ENCODE data around the gene CENPI.

CENPI gene

DNA sequence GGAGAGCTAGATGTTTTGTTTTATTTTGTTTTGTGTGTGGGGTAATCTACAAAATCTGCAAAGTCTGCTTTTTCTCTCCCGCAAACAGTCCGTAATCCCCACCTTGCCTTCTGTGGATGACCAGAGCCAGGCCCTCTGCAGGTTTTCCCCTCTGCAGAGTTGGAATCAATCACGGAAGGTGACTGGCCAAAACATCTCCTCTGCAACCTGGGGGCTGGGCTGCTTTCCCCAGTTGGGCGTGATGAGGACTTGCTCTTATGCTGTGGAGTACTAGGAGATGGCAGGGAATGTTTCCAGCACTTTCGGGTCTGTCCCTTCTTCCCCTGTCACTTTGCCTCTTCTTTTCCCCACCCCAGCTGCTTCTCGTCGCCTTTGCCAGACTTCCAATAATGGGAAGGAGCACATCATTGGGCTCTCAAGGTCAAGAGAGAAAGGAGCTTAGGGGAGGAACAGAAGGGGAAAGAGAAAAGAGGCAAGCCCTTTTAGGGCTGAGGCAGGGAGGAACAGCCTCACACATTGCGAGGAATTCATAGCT lies 18.2 kb upstream of the CENPI start:
- no peak overlapping the region; the same call in 1 of the 2 replicates for H3K4me3 ChIP-seq (ENCODE audit: low read length)
- WGBS (ENCODE audit: insufficient coverage, insufficient read length) = no CpG with 5 or more reads among the region's 8 CpGs
- no peaks in the 10 kb centered on the region for H3K4me1 ChIP-seq (ENCODE audit: control insufficient read depth, insufficient read depth, low read length)
- no peaks in the 10 kb centered on the region for H3K36me3 ChIP-seq (ENCODE audit: control insufficient read depth, insufficient read depth, low read length)
- H3K27me3 ChIP-seq (ENCODE audit: control insufficient read depth, insufficient read depth, low read length) = no peaks in the 10 kb centered on the region
- DNase-seq (ENCODE audit: low read depth, low spot score) = no peak
- H3K27ac ChIP-seq (ENCODE audit: low read length) = no peak overlapping the region
- no peaks in the 10 kb centered on the region for H3K9me3 ChIP-seq (ENCODE audit: control insufficient read depth, insufficient read depth, low read length)

DNA sequence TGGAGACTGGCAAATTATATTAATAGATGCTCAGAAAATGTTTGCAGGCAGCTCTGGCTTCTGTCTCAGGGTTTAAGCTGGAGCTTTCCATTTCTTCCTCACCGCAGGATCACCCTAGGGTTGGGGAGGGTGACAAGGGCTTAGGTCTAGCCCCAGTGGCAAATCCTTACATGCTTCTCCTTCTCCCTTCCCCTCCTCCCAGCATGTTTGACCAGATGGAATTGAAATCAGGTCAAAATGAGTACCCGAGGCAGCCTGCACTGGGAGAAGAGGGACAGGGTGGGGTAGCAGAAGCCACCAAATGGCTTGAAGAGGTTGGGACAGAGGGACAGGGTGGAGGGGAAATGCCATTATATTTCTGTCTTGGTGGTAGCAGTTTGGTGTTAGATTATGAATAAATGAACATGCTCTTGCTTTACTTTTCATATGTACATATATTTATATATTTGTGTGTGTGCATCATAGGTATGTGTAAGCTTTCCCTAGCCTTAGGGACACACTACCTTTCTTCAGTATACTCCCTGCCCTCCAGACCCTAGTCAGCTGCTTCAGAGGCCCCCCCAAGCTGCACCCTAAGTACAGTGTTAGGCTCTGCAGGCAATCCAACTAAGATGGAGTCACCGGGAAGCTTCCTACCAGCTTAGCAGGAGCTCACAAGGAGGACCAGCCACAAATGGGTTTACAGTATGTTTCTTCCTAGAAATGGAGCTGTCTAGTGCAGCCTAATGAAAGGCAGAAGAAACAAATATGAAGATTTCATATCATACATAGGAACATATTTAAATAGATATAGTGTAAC lies 17.5 kb upstream of the CENPI start:
- WGBS (ENCODE audit: insufficient coverage, insufficient read length) = no CpG with 5 or more reads among the region's 3 CpGs
- no peak overlapping the region for H3K27ac ChIP-seq (ENCODE audit: low read length)
- no peaks in the 10 kb centered on the region for H3K27me3 ChIP-seq (ENCODE audit: control insufficient read depth, insufficient read depth, low read length)

GRCh38 chrX:101081231-101081630 lies 16.8 kb upstream of the CENPI start:
- Histone ChIP-seq H3K9me3 (ENCODE audit: control insufficient read depth, insufficient read depth, low read length) (no peaks in the 10 kb centered on the region), H3K27ac (ENCODE audit: low read length) (no peak overlapping the region), H3K4me1 (ENCODE audit: control insufficient read depth, insufficient read depth, low read length) (no peaks in the 10 kb centered on the region), H3K4me3 (ENCODE audit: low read length) (no peak overlapping the region), H3K36me3 (ENCODE audit: control insufficient read depth, insufficient read depth, low read length) (no peaks in the 10 kb centered on the region), H3K27me3 (ENCODE audit: control insufficient read depth, insufficient read depth, low read length) (no peaks in the 10 kb centered on the region)
- WGBS (ENCODE audit: insufficient coverage, insufficient read length) = no CpG with 5 or more reads among the region's 3 CpGs
- DNase-seq (ENCODE audit: low read depth, low spot score) = no peak

More for the DNA sequence above, 17.5 kb upstream of the CENPI start:
- no peak overlapping the region for H3K4me3 ChIP-seq (ENCODE audit: low read length)
- no peaks in the 10 kb centered on the region for H3K4me1 ChIP-seq (ENCODE audit: control insufficient read depth, insufficient read depth, low read length)
- no peaks in the 10 kb centered on the region for H3K36me3 ChIP-seq (ENCODE audit: control insufficient read depth, insufficient read depth, low read length)
- DNase-seq (ENCODE audit: low read depth, low spot score) = no peak
- H3K9me3 ChIP-seq (ENCODE audit: control insufficient read depth, insufficient read depth, low read length) = no peaks in the 10 kb centered on the region

DNA sequence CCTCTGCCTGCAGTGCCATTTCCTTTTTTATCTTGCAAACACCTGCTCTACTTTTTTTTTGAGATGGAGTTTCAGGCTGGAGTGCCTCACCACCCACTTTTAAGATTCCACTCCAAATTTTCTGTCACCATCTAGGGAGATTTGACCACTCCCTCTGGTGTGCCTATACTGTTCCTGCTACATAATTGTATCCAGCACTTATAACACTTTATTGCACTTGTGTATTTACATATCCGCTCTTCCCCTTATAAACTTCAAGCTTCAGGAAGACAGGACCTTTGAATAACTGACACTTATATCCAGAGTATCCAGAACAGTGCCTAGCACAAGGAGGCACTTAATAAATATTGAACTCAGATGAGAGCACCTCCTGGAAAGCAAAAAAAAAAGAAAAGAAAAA lies 6.2 kb upstream of the CENPI start:
- no peaks in the 10 kb centered on the region for H3K4me1 ChIP-seq (ENCODE audit: control insufficient read depth, insufficient read depth, low read length)
- no peaks in the 10 kb centered on the region for H3K27me3 ChIP-seq (ENCODE audit: control insufficient read depth, insufficient read depth, low read length)
- H3K9me3 ChIP-seq (ENCODE audit: control insufficient read depth, insufficient read depth, low read length) = no peaks in the 10 kb centered on the region
- no peaks in the 10 kb centered on the region for H3K36me3 ChIP-seq (ENCODE audit: control insufficient read depth, insufficient read depth, low read length)
- no peak overlapping the region for H3K27ac ChIP-seq (ENCODE audit: low read length)
- DNase-seq (ENCODE audit: low read depth, low spot score) = no peak
- no CpG with 5 or more reads among the region's 1 CpG for WGBS (ENCODE audit: insufficient coverage, insufficient read length)
- no peak overlapping the region for H3K4me3 ChIP-seq (ENCODE audit: low read length)

DNA sequence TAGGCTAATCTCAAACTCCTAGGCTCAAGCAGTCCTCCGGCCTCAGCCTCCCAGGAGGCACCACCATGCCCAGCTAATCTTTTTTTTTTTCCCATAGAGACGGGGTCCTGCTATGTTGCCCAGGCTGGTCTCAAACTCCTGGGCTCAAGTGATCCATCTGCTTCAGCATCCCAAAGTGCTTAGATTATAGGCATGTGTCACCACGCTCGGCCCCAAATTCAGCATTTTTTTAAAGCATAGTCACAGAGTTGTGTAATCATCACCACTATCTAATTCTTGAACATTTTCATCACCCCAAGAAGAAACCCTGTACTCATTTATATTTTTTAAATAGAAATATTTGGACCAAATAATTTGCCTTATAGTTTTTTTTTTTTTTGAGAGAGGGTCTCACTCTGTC lies 10.3 kb downstream of the CENPI start:
- H3K27me3 ChIP-seq (ENCODE audit: control insufficient read depth, insufficient read depth, low read length) = no peaks in the 10 kb centered on the region
- no peaks in the 10 kb centered on the region for H3K36me3 ChIP-seq (ENCODE audit: control insufficient read depth, insufficient read depth, low read length)
- no peaks in the 10 kb centered on the region for H3K9me3 ChIP-seq (ENCODE audit: control insufficient read depth, insufficient read depth, low read length)
- no peak for DNase-seq (ENCODE audit: low read depth, low spot score)
- no peak overlapping the region for H3K4me3 ChIP-seq (ENCODE audit: low read length)
- H3K4me1 ChIP-seq (ENCODE audit: control insufficient read depth, insufficient read depth, low read length) = no peaks in the 10 kb centered on the region
- no peak overlapping the region for H3K27ac ChIP-seq (ENCODE audit: low read length)
- WGBS (ENCODE audit: insufficient coverage, insufficient read length) = no CpG with 5 or more reads among the region's 4 CpGs

GRCh38 chrX:101117701-101118100 lies 19.7 kb downstream of the CENPI start:
- no peak for DNase-seq (ENCODE audit: low read depth, low spot score)
- no peaks in the 10 kb centered on the region; the same call in 1 of the 2 replicates for H3K36me3 ChIP-seq (ENCODE audit: control insufficient read depth, insufficient read depth, low read length)
- no CpG with 5 or more reads among the region's 3 CpGs for WGBS (ENCODE audit: insufficient coverage, insufficient read length)

GRCh38 chrX:101136235-101136634 lies 38.2 kb downstream of the CENPI start:
- H3K4me1 ChIP-seq (ENCODE audit: control insufficient read depth, insufficient read depth, low read length) = no peaks in the 10 kb centered on the region
- no peaks in the 10 kb centered on the region for H3K36me3 ChIP-seq (ENCODE audit: control insufficient read depth, insufficient read depth, low read length)
- no peak overlapping the region for H3K4me3 ChIP-seq (ENCODE audit: low read length)
- H3K27ac ChIP-seq (ENCODE audit: low read length) = no peak overlapping the region
- no peaks in the 10 kb centered on the region for H3K9me3 ChIP-seq (ENCODE audit: control insufficient read depth, insufficient read depth, low read length)
- no CpG with 5 or more reads among the region's 2 CpGs for WGBS (ENCODE audit: insufficient coverage, insufficient read length)
- no peak for DNase-seq (ENCODE audit: low read depth, low spot score)
- H3K27me3 ChIP-seq (ENCODE audit: control insufficient read depth, insufficient read depth, low read length) = no peaks in the 10 kb centered on the region

More at GRCh38 chrX:101117701-101118100, 19.7 kb downstream of the CENPI start:
- Histone ChIP-seq H3K27me3 (ENCODE audit: control insufficient read depth, insufficient read depth, low read length) (no peaks in the 10 kb centered on the region), H3K27ac (ENCODE audit: low read length) (no peak overlapping the region), H3K4me1 (ENCODE audit: control insufficient read depth, insufficient read depth, low read length) (no peaks in the 10 kb centered on the region), H3K9me3 (ENCODE audit: control insufficient read depth, insufficient read depth, low read length) (no peaks in the 10 kb centered on the region), H3K4me3 (ENCODE audit: low read length) (no peak overlapping the region)
